Measurements from ENCODE around the gene PCSK1.

- TF ChIP-seq CTCF (IDR thresholded peaks at IDR 0.05) (no peak), POLR2AphosphoS5 (IDR thresholded peaks at IDR 0.05) (no peak), POLR2A (IDR thresholded peaks at IDR 0.05; ENCODE audit: low read depth) (no peak)
These were observed 47.5 kb downstream of the PCSK1 start for GRCh38 chr5:96385538-96385937.

Measured in esophagus muscularis mucosa (tissue), 3 donors.